ENCODE data around the gene POLE3. TPM values are rescaled to one million over a fixed set of nuclear protein-coding genes. Genes with fewer than 3 reads are reported as not detected.

Gene POLE3
- total RNA-seq, 1 donor from 2014 or later = 28.7 TPM

Other genes starting within 250 kb of the POLE3 start
- gene FKBP15, start 189.4 kb downstream of the POLE3 start, total RNA-seq (ENCODE audit: unreplicated experiment) = 30.2 TPM
- gene SLC31A1, start 189.1 kb downstream of the POLE3 start, total RNA-seq (ENCODE audit: unreplicated experiment) = 23.2 TPM
- 27.0 TPM for gene CDC26, start 135.1 kb downstream of the POLE3 start, total RNA-seq (ENCODE audit: unreplicated experiment)
- 20.5 TPM for gene PRPF4, start 135.0 kb downstream of the POLE3 start, total RNA-seq (ENCODE audit: unreplicated experiment)
- not detected for gene RNF183, start 107.3 kb downstream of the POLE3 start, total RNA-seq (ENCODE audit: unreplicated experiment)
- 0.95 TPM for gene WDR31, start 70.4 kb downstream of the POLE3 start, total RNA-seq (ENCODE audit: unreplicated experiment)
- gene BSPRY, start 61.1 kb downstream of the POLE3 start, total RNA-seq (ENCODE audit: unreplicated experiment) = 0.15 TPM
- gene HDHD3, start 33.7 kb downstream of the POLE3 start, total RNA-seq (ENCODE audit: unreplicated experiment) = 8.4 TPM
- 19.3 TPM for gene ALAD, start 9.4 kb downstream of the POLE3 start, total RNA-seq (ENCODE audit: unreplicated experiment)
- gene C9orf43, start 72 bp upstream of the POLE3 start, total RNA-seq (ENCODE audit: unreplicated experiment) = 0.92 TPM
- gene RGS3, start 53.1 kb upstream of the POLE3 start, total RNA-seq (ENCODE audit: unreplicated experiment) = 474 TPM

All from endothelial cell (in vitro differentiated cells).